ENCODE results near the gene KCNQ1. TPM values are rescaled to one million over a fixed set of nuclear protein-coding genes. Genes with fewer than 3 reads are reported as not detected.

KCNQ1 gene
- total and polyA plus RNA-seq, 9 of the 15 experiments (the other 6 are each of a cell fraction or from before 2014, with no cell fraction given) = 0.44 TPM; not detected in 8

- TF ChIP-seq, protein P1, sequence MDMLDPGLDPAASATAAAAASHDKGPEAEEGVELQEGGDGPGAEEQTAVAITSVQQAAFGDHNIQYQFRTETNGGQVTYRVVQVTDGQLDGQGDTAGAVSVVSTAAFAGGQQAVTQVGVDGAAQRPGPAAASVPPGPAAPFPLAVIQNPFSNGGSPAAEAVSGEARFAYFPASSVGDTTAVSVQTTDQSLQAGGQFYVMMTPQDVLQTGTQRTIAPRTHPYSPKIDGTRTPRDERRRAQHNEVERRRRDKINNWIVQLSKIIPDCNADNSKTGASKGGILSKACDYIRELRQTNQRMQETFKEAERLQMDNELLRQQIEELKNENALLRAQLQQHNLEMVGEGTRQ (CRISPR knock-in tag; IDR thresholded peaks at IDR 0.05) = peak; percentile 29; the same call in 1 of the 2 replicates
- TF ChIP-seq BHLHE40 (IDR thresholded peaks at IDR 0.05; ENCODE audit: low read length) (peak; percentile 39; the same call in 1 of the 2 replicates), RBBP5 (IDR thresholded peaks at IDR 0.05; ENCODE audit: borderline replicate concordance, insufficient read depth, low read length, poor library complexity, severe bottlenecking) (no peak), ELF4 (CRISPR knock-in tag; IDR thresholded peaks at IDR 0.05) (peak; percentile 82), ZNF518B (CRISPR knock-in tag; IDR thresholded peaks at IDR 0.05) (no peak), PHF20 (IDR thresholded peaks at IDR 0.05; ENCODE audit: partially characterized antibody) (peak; percentile 30), ZBTB26 (CRISPR knock-in tag; IDR thresholded peaks at IDR 0.05) (peak; percentile 40; the same call in 1 of the 2 replicates), MYC (IDR thresholded peaks at IDR 0.05; ENCODE audit: low read depth, low read length) (no peak), MYC (CRISPR knock-in tag; IDR thresholded peaks at IDR 0.05; ENCODE audit: borderline replicate concordance, low read depth) (no peak), ZNF655 (CRISPR knock-in tag; IDR thresholded peaks at IDR 0.05) (no peak), BCOR (IDR thresholded peaks at IDR 0.05) (peak; percentile 27; the same call in 1 of the 2 replicates), MLLT1 (IDR thresholded peaks at IDR 0.05) (0 out of 4 replicates have a peak, but pooled peaks have one; percentile 34 to 54)
- TF ChIP-seq, protein P2, sequence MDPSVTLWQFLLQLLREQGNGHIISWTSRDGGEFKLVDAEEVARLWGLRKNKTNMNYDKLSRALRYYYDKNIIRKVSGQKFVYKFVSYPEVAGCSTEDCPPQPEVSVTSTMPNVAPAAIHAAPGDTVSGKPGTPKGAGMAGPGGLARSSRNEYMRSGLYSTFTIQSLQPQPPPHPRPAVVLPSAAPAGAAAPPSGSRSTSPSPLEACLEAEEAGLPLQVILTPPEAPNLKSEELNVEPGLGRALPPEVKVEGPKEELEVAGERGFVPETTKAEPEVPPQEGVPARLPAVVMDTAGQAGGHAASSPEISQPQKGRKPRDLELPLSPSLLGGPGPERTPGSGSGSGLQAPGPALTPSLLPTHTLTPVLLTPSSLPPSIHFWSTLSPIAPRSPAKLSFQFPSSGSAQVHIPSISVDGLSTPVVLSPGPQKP (CRISPR knock-in tag; IDR thresholded peaks at IDR 0.05) = no peak
Measured at GRCh38 chr11:2584434-2584811, 139.6 kb downstream of the KCNQ1 start (continued).
